Left hindlimb (tissue), 1 donor: ENCODE measurements around the gene CIAO2B.
"Not testable (repeated sequence)": the region's sequence is repeated elsewhere in the genome, so short reads cannot be mapped to it uniquely, and the experiment has no call there.

Experiments
- DNase-seq: peaks from one replicate; pipeline ENCODE4 v3.0.0-alpha.2; 2018

The CIAO2B gene

DNA sequence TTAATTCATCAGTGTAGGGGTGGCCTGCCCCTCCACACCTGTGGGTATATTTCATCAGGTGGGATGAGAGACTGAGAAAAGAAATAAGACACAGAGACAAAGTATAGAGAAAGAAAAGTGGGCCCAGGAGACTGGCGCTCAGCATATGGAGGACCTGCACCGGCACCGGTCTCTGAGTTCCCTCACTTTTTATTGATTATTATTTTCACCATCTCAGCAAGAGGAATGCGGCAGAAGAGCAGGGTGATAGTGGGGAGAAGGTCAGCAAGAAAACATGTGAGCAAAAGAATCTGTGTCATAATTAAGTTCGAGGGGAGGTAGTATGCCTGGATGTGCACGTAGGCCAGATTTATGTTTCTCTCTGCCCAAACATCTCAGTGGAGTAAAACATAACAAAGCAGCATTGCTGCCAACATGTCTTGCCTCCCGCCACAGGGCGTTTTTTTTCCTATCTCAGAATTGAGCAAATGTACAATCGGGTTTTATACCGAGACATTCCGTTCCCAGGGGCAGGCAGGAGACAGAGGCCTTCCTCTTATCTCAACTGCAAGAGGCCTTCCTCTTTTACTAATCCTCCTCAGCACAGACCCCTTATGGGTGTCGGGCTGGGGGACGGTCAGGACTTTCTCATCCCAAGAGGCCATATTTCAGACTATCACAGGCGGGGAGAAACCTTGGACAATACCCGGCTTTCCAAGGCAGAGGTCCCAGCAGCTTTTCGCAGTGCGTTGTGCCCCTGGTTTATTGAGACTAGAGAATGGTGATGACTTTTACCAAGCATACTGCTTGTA is 21.4 kb upstream of the CIAO2B start:
- DNase-seq = not testable (repeated sequence)

DNA sequence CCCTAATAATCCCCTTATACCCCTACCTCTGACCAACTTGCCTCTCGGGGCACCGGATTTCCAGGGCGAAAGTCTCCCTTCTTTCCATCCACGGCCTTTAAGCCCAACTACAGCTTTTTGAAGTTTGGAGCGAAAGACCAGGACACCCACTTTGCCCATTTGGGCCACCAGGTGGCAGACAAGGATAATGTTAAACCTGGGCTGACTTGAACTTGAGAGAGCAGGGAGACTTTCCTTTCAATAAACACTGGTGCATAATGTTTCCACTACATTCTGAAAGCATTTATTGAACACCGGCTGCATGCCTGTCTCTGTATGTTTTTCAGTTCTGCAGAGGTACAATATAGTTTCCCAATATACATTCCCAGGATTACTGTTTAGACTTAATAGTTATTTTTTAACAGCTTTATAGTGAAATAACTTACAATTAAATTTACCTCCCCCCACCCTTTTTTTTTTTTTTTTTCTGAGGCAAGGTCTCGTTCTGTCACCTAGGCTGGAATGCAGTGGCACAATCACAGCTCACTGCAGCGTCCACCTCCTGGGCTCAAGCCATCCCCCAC is 20.0 kb upstream of the CIAO2B start:
- peak; percentile 73 for DNase-seq

DNA sequence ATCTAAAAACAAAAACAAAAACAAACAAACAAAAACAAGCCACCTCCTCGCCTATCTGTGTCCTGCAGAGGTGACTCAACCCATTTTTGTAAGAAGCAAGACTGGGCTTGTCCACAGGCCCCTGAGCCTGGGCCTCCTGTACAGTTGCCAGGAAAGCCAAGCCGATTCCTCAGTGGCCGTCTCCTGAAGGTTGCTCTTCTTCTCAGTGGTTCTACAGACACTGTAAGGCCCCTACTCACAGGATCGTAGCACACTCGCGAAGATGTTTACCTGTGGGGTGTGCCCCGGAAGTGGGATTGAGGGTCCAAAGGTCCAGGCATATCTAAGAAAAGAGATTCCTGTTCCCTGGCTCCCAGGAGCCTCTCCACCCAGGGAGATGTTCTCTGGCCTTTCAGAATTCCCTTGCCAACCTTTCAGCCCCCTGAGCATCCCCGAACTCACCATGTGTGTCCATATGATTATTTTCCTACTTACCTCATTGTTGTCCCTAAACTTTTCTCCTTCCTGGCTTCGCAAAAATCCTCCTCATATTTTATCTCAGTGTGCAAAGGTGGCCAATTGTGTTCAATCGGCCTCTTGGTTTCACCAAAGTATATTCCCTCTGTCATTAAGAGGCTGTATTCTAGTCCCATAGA is 19.4 kb upstream of the CIAO2B start:
- DNase-seq = no peak

DNA sequence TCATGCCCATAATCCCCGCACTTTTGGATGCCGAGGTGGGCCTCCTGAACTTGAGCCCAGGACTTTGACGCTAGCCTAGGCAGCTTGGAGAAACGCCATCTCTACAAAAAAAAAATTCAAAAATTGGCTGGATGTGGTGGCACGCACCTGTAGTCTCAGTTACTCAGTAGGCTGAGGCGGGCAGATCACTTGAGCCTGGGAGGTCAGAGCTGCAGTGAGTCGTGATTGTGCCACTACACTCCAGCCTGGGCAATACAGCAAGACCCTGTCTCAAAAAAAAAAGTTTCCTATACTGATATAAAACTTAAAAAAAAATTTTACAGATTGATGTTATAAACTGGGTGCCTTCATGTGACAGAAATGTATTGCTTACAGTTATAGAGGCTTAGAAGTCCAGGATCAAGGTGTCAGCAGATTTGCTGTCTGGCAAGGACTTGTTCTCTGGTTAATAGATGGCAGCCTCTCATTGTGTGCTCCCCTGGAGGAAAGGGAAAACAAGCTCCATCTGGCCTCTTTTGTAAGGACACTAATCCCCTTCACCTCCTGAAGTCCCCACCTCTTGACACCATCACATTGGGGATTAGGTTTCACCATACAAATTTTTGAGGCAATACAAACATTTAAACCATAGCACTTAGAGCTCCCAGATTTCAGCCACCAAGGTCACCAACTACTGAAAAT is 18.4 kb upstream of the CIAO2B start:
- no peak for DNase-seq

DNA sequence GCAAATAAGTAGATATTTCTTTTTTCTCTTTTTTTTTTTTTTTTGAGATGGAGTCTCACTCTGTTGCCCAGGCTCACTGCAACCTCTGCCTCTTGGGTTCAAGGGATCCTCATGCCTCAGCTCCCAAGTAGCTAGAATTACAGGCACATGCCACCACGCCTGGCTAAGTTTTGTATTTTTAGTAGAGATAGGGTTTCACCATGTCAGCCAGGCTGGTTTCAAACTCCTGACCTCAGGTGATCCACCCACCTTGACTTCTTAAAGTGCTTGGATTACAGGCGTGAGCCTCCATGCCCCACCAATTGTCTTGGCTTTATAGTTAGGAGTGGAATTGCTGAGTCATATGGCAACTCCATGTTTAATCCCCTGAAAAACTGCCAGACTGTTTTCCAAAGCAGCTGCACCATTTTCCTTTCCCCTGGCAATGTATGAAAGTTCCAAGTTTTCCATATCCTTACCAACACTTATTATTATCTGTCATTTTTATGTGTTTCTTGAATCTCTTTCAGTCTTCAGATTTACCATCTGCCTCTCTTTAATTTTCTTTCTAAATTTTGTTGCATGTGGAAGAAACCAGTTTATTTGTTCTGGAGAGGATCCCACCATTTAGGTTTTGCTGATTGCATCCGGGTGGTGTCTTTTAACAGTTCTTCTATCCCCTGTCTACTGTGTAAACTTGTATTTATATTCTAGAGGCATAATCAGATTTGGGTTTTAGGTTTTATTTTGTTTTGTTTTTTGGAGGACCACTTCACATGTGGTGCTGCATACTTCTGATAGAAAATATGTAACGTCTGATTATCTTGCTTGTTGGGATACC is 17.0 kb upstream of the CIAO2B start:
- no peak for DNase-seq

DNA sequence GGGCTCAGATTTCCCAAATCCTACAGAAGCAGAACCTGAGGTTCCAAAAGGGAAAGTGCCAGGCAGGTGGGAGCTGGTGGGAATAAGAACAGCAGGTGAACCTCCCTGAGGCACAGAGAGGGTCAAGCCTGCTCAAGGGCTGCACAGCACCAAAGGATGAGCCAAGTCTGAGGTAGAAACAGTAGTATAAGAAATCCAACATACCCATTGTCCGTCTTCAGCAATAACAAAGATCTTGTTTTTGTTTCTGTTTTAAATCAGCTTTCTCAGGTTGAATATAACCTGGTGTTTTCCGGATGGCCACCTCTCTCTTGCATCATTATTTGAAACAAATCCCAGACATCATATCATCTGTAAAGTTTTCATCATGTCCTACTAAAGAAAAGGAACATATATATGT is 16.2 kb upstream of the CIAO2B start:
- no peak for DNase-seq

DNA sequence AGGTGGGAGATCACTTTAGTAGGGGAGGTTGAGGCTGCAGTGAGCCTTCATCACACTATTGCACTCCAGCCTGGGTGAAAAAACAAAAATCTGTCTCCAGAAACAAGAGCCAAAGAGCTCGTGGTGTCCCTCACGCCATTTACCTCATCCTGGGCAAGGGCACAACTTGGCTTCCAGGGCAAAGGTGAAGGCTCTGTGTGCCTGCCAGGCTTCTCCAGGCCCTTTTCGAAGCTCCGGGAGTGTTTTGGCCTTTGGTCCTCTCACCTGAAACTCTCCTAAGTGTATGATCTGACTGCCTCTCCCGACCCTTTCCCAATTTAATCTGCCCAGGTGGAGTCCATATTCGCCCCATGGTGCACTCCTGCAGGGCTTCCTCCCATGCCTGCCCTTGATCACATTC is 15.3 kb upstream of the CIAO2B start:
- no peak for DNase-seq

DNA sequence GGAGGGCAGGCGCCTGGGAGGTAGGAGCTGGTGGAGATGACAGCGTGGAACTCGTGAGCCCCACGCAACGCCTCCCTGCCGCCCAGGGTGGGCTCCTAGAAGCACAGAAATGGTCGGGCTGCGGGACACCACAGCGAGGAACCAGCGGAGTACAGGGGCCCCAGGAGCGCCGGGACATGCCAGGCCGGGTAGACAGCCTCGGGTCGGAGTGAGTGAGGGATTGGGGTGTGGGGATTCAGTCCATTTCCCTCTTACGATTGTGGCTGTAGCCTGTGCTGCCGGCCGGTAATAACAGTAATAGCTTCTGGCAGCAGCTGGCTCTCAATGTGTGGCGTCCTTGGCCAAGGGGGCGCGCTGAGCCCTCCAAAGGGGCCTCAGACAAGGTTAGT is 14.6 kb upstream of the CIAO2B start:
- DNase-seq = no peak

DNA sequence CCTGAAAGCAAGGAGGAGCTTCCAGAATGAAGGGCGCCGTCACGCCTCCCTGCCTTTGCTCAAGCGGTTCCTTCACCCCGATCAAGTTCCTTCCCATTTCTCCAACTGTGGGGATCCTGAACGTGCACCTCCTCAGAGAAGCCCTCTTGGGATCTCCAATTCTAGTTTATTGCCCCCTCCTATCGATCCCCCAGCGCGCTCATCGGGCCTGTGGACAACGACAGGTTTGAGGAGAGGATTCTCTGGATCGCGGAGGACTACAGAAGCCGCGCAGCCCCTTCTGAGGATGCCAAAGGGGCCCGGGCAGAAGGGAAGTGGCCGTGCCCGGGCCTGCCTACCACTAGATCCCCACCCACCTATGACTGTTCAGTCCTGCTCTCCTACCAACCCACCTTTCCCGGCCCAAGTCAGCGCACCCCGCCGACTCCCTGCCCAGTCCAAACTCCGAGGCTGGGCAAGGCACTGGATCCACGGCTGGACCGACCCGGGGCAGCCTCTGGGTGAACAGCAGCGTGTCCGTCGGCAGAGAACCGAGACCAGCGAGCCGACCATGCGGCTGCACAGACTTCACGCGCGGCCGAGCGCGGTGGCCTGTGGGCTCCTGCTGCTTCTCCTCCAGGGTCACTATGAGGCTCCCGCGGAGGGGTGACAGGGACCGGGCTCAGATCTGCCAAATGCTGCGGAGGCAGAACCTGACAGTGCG is 14.1 kb upstream of the CIAO2B start:
- no peak for DNase-seq

DNA sequence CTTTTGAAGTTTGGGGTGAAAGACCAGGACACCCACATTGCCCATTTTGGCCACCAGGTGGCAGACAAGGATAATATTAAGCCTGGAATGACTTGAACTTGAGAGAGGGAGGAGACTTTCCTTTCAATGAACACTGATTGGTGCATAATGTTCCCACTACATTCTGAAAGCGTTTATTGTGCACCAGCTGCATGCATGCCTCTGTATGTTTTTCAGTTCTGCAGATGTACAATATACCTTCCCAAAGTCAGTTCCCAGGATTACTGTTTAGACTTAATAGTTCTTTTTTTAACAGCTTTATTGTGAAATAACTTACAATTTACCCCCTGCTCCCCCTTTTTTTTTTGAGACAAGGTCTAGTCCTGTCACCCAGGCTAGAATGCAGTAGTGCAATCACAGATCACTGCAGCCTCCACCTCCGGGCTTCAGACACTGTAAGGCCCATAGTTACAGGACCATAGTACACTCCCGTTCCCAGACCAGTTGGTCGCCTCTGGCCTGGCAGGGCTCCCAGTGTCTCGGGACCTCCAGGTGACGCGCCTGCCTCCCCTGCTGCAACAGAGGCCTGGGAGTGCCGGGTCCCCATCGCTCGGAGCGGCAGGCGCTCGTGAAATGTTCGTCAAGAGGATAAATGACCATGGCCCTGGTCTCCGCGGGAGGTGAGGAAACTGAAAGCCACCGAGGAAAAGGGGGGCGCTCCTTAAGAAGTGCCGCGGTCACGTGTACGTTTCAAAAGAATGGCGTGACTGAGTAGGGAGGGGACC is 13.3 kb upstream of the CIAO2B start:
- DNase-seq = peak; percentile 81

DNA sequence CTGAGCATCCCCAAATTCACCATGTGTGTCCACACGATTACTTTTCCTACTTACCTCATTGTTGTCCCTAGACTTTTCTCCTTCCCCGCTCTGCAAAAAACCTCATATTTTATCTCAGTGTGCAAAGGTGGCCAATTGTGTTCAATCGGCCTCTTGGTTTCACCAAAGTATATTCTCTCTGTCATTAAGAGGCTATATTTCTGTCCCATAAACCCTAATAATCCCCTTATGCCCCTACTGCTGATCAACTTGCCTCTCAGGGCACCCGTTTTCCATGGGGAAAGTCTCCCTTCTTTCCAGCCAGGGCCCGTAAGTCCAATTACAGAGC is 12.7 kb upstream of the CIAO2B start:
- DNase-seq = no peak

DNA sequence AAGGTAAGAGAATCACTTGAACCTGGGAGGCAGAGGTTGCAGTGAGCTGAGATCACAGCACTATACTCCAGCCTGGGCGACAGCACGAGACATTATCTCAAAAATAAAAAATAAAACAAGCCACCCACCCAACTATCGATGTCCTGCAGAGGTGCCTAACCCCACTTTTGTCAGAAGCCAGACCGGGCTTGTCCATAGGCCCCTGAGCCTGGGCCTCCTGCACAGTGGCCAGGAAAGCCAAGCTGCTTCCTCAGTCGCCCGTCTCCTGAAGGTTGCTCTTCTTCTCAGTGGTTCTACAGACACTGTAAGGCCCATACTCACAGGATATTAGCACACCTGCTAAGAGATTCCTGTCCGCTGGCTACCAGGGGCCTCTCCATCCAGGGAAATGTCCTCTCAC is 12.3 kb upstream of the CIAO2B start:
- DNase-seq = no peak

DNA sequence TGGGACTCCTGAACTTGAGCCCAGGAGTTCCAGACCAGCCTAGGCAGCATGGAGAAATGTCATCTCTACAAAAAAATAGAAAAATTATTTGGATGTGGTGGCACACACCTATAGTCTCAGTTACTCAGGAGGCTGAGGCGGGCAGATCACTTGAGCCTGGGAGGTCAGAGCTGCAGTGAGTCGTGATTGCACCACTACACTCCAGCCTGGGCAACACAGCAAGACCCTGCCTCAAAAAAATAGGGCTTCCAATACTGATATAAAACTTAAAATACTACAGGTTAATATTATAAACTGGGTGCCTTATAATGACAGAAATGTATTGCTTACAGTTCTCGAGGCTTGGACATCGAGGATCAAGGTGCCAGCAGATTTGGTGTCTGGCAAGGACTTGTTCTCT is 11.7 kb upstream of the CIAO2B start:
- DNase-seq = peak; percentile 12

DNA sequence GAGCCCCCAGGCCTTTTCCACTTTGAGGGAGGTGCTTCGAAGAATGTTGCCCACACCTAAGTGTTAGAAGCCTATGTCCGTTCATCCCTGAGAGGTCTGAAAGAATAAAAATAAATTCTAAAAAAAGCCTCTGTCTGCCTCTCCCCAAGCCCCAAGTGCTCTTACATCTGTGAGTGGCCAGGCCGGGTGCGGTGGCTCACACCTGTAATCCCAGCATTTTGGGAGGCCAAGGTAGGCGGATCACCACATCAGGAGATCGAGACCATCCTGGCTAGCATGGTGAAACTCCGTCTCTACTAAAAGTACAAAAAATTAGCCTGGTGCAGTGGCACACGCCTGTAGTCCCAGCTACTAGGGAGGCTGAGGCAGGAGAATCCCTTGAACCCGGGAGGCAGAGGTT is 10.8 kb upstream of the CIAO2B start:
- not testable (repeated sequence) for DNase-seq

DNA sequence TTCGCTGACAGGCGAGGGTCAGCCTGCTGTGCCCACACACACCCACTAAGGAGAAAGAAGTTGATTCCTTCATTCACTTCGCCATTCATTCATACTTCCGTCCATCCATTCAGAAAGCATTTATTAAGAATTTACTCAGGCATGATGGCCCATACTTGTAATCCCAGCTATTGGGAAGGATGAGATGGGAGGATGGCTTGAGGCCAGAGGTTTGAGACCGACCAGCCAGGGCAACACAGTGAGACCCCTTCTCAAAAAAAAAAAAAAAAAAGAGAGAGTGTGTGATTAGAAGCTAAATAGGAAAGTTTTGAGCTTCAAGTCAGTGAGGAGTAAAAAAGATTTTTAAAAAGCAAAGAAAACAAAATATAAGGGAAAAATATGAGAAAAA is 9.8 kb upstream of the CIAO2B start:
- DNase-seq = no peak

DNA sequence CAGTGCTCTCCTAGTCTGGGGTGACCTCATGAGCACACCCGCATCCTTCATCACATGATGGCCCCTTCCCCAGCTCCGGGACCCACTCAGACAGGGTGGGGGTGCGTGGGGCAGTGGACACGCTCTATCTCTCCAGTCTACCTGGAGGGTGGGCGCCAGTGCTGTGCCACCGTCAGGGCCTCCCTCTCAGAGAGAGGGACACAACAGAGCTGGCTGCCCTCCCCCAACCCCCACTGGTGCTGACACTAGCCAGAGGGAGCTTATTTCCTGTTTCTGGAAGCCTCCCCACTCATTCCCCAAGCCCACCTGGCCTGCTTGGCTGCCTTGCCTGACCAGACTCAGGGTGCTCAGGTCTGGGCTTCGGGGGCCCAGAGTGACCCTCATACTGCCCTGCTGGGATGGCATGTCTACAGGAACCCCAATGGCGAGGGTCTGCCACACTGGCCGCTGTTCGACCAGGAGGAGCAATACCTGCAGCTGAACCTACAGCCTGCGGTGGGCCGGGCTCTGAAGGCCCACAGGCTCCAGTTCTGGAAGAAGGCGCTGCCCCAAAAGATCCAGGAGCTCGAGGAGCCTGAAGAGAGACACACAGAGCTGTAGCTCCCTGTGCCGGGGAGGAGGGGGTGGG is 9.3 kb upstream of the CIAO2B start:
- no peak for DNase-seq

DNA sequence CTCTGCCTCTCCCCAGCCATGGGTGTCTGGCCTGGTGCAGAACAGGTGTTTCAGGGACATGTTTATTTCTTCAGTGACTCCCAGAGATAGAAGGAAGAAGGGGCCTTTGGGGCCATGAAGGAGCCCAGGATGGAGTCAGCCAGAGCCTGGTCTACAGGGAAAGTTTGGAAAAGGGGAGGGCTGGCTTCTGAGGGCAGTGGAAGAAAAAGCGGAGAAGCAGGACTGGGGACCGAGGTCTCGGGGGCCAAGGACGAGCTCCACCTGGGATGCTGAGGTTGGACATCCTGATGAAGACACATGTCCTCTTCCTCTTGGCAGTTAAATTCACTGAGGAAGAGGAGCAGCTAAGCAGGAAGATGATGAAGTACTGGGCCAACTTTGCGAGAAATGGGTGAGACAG is 8.8 kb upstream of the CIAO2B start:
- peak; percentile 13 for DNase-seq

DNA sequence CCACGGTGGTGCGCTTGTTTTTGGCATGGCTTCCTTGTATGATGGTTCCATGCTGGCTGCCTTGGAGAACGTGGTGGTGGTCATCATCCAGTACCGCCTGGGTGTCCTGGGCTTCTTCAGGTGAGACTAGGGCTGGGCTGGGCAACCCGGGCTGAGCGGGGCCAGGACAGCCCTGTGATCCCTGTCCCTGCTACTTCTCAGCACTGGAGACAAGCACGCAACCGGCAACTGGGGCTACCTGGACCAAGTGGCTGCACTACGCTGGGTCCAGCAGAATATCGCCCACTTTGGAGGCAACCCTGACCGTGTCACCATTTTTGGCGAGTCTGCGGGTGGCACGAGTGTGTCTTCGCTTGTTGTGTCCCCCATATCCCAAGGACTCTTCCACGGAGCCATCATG is 6.0 kb upstream of the CIAO2B start:
- DNase-seq = no peak

DNA sequence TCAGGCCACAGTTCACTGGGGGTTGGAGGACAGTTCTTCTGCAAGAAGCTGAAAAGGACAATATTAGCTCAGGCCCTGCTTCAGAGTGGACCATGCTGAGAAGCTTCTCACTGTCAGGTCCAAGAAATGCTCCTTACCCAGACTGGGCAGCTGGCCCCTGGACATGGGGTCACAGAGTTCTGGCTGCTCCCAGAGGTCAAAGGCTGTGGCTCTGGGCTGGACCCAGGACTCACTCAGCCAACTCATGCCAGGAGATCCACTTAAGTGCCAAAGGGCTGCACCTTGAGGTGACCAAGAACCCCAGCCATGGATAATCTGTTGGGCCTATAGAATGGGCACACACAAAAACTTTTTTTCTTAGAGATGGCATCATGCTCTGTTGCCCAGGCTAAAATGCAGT is 5.2 kb upstream of the CIAO2B start:
- no peak for DNase-seq

DNA sequence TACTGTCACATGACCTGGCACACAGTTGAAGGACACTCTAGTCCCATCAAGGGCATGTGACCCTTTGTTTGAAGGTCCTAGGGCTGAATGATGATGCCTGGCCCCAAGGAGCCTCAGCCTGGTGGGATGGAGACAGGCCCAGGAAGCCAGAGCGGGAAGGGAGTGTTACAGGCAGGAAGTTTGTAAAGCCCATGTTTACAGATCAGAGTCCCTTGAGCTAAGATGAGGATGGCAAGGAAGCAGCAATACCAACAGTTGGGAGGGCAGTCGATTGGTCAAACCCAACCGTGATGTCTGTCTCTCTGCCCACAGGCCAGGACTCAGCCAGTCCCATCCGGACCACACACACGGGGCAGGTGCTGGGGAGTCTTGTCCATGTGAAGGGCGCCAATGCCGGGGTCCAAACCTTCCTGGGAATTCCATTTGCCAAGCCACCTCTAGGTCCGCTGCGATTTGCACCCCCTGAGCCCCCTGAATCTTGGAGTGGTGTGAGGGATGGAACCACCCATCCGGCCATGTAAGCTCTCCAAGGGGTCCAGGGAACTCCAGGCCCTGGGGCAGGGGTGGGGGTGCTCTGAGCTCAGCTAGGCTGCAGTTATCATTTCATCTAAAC is 3.6 kb upstream of the CIAO2B start:
- peak; percentile 0 for DNase-seq
